ENCODE data around the gene SNX3. TPM values are rescaled to one million over a fixed set of nuclear protein-coding genes. Genes with fewer than 3 reads are reported as not detected.
"Not testable (repeated sequence)": the region's sequence is repeated elsewhere in the genome, so short reads cannot be mapped to it uniquely, and the experiment has no call there.

Gene SNX3
- total RNA-seq, 4 donors from 2014 or later = 80.9 to 97.4 (median 96.6) TPM

DNA sequence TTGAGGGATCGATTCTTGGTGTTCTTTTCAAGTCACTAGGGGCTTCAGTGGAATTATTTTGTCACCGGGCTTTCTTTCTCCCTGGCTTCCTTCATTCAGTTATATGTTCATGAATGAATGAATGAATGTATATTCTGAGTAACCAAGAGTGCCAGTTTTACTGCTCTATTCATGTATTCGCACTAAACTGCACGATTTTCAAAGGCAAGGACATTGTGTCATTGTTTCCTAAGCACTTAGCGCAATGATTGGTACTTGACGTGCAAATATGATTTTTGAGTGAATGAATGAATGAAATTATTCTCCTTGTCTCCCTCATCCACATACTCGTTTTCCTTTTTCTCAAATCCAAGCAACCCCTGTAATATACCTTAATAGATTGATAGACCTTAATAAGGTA lies 34.8 kb upstream of the SNX3 start:
- Histone ChIP-seq H3K9me3 (no peaks in the 10 kb centered on the region), H3K27ac (peak overlapping the region; percentile 87), H3K4me3 (peak overlapping the region; percentile 57), H3K27me3 (no peaks in the 10 kb centered on the region), H3K36me3 (no peaks in the 10 kb centered on the region), H3K4me1 (peaks cover 10% of the 10 kb centered on the region)
- TF ChIP-seq EP300 (IDR thresholded peaks at IDR 0.05) = no peak
- TF ChIP-seq POLR2AphosphoS5 (IDR thresholded peaks at IDR 0.05) = no peak
- TF ChIP-seq, protein P1, sequence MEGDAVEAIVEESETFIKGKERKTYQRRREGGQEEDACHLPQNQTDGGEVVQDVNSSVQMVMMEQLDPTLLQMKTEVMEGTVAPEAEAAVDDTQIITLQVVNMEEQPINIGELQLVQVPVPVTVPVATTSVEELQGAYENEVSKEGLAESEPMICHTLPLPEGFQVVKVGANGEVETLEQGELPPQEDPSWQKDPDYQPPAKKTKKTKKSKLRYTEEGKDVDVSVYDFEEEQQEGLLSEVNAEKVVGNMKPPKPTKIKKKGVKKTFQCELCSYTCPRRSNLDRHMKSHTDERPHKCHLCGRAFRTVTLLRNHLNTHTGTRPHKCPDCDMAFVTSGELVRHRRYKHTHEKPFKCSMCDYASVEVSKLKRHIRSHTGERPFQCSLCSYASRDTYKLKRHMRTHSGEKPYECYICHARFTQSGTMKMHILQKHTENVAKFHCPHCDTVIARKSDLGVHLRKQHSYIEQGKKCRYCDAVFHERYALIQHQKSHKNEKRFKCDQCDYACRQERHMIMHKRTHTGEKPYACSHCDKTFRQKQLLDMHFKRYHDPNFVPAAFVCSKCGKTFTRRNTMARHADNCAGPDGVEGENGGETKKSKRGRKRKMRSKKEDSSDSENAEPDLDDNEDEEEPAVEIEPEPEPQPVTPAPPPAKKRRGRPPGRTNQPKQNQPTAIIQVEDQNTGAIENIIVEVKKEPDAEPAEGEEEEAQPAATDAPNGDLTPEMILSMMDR (IDR thresholded peaks at IDR 0.05) = no peak
- no peak for TF ChIP-seq POLR2A (IDR thresholded peaks at IDR 0.05)
- no peak for DNase-seq (ENCODE audit: low spot score in 2 of 2)
- WGBS = 59% methylated on average over 7 of the region's 7 CpGs

DNA sequence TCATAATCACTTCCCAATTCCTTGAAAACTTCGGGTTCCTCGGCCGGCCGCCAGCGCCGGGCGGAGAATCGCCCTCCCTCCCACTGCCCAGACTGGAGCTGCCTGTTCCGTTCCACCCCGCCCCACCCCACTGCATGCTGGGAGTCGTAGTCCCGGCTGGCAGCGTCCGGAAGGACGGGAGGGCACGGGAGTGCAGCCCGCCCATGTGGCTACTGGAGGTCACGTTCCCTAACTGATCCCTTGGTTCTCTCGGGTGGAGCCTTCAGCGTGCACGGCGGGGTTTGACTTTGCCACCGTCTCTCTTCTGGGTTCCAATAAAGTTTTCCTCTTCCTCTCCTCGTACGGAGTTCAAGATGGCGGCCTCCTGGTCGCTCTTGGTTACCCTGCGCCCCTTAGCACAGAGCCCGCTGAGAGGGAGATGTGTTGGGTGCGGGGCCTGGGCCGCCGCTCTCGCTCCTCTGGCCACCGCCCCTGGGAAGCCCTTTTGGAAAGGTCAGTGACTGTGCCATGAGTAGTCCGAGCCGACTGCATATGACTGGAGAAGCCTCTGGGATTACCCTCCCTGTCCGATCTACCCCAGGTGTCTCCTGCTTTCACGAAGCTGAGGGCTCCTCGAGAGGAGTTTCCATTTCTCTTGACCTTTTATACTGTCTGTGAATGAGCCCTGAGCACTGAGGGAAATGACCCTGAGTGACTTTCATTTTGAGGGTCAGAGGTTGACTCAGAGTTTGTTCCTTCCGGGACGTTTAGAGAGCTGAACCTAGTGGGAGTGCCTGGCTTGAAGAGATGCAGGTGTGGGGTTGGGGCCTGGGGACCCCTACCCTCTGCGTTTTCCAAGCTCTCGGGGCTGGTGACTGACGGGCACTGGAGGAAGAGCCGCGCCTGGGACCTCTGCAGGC lies 34.1 kb upstream of the SNX3 start, which contains the start of gene AFG1L:
AFG1L (plus strand) TSS at position 328 of the 899 bp plus-strand sequence; CDS start at position 354, 26 bp downstream.
- Histone ChIP-seq H3K9me3 (no peaks in the 10 kb centered on the region), H3K27ac (peak within 1 kb of the TSS; percentile 87), H3K36me3 (no peaks in the 10 kb centered on the region), H3K27me3 (no peaks in the 10 kb centered on the region), H3K4me1 (peaks cover 10% of the 10 kb centered on the region), H3K4me3 (peak within 1 kb of the TSS; percentile 57)
- TF ChIP-seq, protein P1 (IDR thresholded peaks at IDR 0.05) = no peak
- TF ChIP-seq POLR2AphosphoS5 (IDR thresholded peaks at IDR 0.05) (peak in 1 of 3 donors; percentile 74), EP300 (IDR thresholded peaks at IDR 0.05) (no peak), POLR2A (IDR thresholded peaks at IDR 0.05) (peak in 1 of 2 donors; percentile 19)
- DNase-seq (ENCODE audit: low spot score in 2 of 2) = peak; percentile 96
- 1% methylated on average over 38 of the region's 46 CpGs for WGBS

DNA sequence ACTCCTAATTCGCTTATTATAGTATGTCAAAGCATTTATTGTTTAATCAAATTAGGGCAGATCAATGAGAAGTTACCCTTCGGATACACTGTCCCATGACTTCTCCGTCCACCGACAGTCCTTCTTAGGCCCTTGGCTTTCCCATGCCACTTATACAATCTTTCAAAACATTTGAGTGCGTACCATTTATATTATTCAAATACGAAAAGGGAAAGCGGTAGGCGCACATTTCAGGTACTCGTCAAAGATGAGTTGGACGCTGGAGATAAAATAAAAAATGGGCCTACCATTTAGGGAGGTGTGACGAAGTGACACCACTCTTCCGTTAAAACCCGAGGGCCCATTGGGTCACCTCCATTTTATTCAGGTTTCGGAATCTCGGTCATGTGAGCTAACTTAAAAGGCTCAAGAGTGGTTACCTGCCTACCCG lies 33.5 kb upstream of the SNX3 start:
- no peak for TF ChIP-seq POLR2AphosphoS5 (IDR thresholded peaks at IDR 0.05)
- no peak for TF ChIP-seq POLR2A (IDR thresholded peaks at IDR 0.05)
- TF ChIP-seq, protein P1 (IDR thresholded peaks at IDR 0.05) = no peak
- no peak for TF ChIP-seq EP300 (IDR thresholded peaks at IDR 0.05)
- Histone ChIP-seq H3K27me3 (no peaks in the 10 kb centered on the region), H3K9me3 (no peaks in the 10 kb centered on the region), H3K36me3 (no peaks in the 10 kb centered on the region), H3K27ac (peak overlapping the region; percentile 87), H3K4me1 (peaks cover 10% of the 10 kb centered on the region), H3K4me3 (peak overlapping the region; percentile 57)
- WGBS = 35% methylated on average over 15 of the region's 16 CpGs
- DNase-seq (ENCODE audit: low spot score in 2 of 2) = no peak

DNA sequence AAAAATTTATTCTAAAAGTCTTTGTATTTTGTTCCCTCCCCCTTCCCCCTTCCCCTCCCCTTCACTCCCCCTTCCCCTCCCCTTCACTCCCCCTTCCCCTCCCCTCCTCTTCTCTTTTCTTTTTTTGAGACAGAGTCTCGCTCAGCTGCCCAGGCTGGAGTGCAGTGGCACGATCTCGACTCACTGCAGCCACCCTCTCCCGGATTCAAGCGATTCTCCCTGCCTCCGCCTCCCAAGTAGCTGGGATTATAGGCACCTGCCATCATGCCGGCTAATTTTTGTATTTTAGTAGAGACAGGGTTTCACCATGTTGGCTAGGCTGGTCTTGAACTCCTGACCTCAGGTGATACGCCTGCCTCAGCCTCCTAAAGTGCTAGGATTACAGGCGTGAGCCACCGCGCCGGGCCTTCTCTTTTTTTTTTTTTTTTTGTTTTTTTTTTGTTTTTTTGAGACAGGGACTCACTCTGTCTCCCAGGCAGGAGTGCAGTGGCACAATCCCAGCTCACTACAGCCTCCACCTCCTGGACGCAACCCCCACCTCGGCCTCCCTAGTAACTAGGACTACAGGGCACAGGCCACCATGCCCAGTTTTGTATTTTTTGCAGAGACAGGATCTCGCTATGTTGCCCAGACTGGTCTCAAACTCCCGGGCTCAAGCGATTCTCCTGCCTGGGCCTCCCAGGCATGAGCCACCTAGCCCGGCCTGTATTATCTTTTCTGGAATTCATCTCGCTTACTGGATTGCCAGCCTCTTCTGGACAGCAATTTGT lies 32.9 kb upstream of the SNX3 start:
- no peak for DNase-seq (ENCODE audit: low spot score in 2 of 2)
- H3K27ac ChIP-seq = no peak overlapping the region

DNA sequence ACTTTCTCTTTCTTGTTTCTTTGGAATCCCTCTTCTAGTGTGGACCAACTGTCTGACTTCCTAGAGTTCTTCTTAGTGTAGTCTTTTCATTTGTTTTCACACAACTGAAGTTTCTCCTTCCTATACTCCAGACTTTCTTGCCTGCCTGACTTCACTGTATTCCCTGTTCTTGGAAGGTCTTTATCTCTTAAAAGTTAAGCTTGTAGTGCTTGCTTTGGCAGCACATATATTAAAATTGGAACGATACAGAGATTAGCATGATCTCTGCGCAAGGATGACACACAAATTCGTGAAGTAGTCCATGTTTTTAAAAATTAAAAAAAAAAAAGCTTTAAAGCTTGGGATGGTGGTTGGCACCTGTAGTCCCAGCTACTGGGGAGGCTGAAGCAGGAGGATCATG lies 31.7 kb upstream of the SNX3 start:
- not testable (repeated sequence) for H3K27ac ChIP-seq; H3K27me3 ChIP-seq; H3K4me3 ChIP-seq; DNase-seq (ENCODE audit: low spot score in 2 of 2); H3K36me3 ChIP-seq; H3K4me1 ChIP-seq; H3K9me3 ChIP-seq
- WGBS = 80% methylated on average over 3 of the region's 3 CpGs

More for the DNA sequence above, 32.9 kb upstream of the SNX3 start:
- Histone ChIP-seq H3K9me3 (no peaks in the 10 kb centered on the region), H3K36me3 (no peaks in the 10 kb centered on the region), H3K27me3 (no peaks in the 10 kb centered on the region), H3K4me3 (peak overlapping the region; percentile 57), H3K4me1 (peaks cover 10% of the 10 kb centered on the region)
- WGBS = 91% methylated on average over 18 of the region's 19 CpGs
- no peak for TF ChIP-seq EP300 (IDR thresholded peaks at IDR 0.05)
- TF ChIP-seq POLR2A (IDR thresholded peaks at IDR 0.05) = no peak
- no peak for TF ChIP-seq POLR2AphosphoS5 (IDR thresholded peaks at IDR 0.05)
- TF ChIP-seq, protein P1 (IDR thresholded peaks at IDR 0.05) = no peak

Measured in suprapubic skin (tissue), 4 donors.